Stimulated activated CD8-positive, alpha-beta memory T cell treated with anti-CD3 and anti-CD28 coated beads, Interleukin-15, amount 100 ng/mL, for 24 hours (primary cell): Measurements from ENCODE around the gene CYP2C18.
"Not testable (repeated sequence)": the region's sequence is repeated elsewhere in the genome, so short reads cannot be mapped to it uniquely, and the experiment has no call there.

Experiments
- DNase-seq: peaks from one replicate; pipeline ENCODE4 v3.0.0-alpha.2; 2020; ENCODE audit warnings: low read depth

The CYP2C18 gene

GRCh38 chr10:94747838-94748237 lies 64.3 kb downstream of the CYP2C18 start:
- no peak for DNase-seq

- DNase-seq = no peak
Observed at GRCh38 chr10:94757916-94758315, 74.4 kb downstream of the CYP2C18 start.

- no peak for DNase-seq
Observed at GRCh38 chr10:94760586-94761178, 77.2 kb downstream of the CYP2C18 start.

- DNase-seq = no peak
Observed at GRCh38 chr10:94762393-94762792, 78.9 kb downstream of the CYP2C18 start, which contains the start of gene CYP2C19. Gene CYP2C19, plus strand, starts transcription at chr10:94762681. Its CDS starts 25 bp downstream, at chr10:94762706.

- DNase-seq = not testable (repeated sequence)
Observed at GRCh38 chr10:94775425-94775824, 91.9 kb downstream of the CYP2C18 start.

GRCh38 chr10:94777886-94778458 lies 94.4 kb downstream of the CYP2C18 start:
- no peak for DNase-seq

- no peak for DNase-seq
Observed at GRCh38 chr10:94780844-94781243, 97.3 kb downstream of the CYP2C18 start.

GRCh38 chr10:94784256-94784655 lies 100.7 kb downstream of the CYP2C18 start:
- DNase-seq = no peak

GRCh38 chr10:94785211-94785610 lies 101.7 kb downstream of the CYP2C18 start:
- no peak for DNase-seq
